GM19238 (cell line): Measurements from ENCODE around the gene PRTN3.

Source experiments
- DNase-seq: peaks from one replicate; pipeline ENCODE4 v3.0.0; 2011; ENCODE audit warnings: low spot score; ENCODE audit not compliant: insufficient read length

PRTN3 gene

GRCh38 chr19:840519-841206 is at the start of gene PRTN3:
TSS of gene PRTN3 (plus strand) at chr19:840999. CDS start at chr19:841009, 10 bp downstream.
- no peak for DNase-seq

GRCh38 chr19:791007-791566 is 49.7 kb upstream of the PRTN3 start:
- DNase-seq, result no peak

DNA sequence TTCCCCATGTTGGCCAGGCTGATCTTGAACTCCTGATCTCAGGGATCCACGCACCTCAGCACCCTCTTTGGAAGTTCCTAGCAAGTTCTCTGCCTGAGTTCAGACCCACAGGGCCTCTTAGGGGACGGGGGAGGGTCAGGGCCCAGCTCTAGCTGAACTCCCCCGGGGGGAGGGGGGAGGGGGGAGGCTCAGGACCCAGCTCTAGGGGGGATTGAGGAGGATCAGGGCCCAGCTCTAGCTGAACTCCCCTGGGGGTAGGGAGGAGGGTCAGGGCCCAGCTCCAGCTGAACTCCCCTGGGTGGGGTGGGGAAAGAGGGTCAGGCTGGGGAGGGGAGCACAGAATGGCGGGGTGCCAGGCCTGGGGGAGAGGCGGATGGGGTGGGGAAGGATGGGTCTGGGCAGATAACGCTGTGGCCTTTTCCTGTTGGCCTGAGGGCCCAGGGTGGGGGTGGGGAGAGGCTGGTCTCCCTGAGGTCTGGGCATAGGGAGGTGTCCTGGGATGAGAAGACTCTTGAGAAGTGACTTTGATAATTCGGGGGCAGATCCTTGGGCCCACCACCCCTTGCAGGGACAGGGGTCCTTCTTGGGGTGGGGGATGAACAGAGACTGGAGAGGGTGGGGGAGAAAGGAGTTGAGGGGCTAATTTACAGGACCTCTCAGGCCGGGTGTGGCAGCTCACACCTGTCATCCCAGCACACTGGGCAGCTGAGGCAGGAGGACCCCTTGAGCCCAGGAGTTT is 49.1 kb upstream of the PRTN3 start:
- no peak for DNase-seq

- no peak for DNase-seq
These were observed 48.4 kb upstream of the PRTN3 start for GRCh38 chr19:792306-792885.

DNA sequence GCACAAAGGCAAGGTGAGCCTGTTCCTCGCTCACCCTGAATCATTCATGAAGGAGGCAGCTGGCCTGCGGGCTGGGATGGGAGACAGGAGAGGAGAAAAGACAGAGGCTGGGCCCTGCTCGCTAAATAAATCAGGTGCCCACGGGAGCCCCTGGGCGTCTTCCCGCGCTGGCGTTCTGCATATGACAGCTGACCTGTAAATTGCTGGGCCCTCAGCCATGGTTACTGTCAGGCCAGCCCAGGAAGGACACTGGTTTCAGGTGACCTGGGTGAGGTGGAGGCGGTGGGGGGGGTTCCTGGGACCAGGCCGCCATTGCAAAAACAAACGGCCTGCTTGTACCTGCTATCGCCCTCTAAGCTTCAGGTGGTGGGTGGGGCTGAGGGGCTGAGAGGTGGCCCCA is 47.0 kb upstream of the PRTN3 start:
- no peak for DNase-seq

DNA sequence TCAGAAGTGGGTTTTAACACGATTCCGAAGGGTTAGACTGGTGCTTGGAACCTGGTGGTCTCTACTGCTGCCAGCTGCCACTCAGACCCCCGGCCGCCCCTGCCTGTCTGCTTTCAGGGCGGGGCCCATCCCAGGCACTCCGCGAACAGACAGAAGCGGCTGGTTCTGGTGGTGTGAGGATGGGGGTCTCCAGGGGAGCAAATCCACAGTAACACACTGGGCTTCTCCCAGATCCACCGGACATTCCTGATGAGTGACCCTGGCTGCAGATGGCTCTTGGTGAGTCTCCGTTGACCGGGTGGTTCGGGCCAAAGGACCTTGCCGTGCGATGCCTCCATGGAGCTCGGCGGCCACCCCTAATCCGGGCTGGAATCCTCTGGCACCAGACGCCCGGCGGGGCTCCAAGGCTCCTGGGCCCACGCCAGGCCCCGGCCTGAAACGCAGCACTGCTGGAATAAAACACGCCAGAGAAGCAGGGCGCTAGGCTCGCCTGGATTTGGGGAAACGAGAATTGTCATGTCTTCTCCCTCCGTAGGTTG is 45.7 kb upstream of the PRTN3 start:
- no peak for DNase-seq

DNA sequence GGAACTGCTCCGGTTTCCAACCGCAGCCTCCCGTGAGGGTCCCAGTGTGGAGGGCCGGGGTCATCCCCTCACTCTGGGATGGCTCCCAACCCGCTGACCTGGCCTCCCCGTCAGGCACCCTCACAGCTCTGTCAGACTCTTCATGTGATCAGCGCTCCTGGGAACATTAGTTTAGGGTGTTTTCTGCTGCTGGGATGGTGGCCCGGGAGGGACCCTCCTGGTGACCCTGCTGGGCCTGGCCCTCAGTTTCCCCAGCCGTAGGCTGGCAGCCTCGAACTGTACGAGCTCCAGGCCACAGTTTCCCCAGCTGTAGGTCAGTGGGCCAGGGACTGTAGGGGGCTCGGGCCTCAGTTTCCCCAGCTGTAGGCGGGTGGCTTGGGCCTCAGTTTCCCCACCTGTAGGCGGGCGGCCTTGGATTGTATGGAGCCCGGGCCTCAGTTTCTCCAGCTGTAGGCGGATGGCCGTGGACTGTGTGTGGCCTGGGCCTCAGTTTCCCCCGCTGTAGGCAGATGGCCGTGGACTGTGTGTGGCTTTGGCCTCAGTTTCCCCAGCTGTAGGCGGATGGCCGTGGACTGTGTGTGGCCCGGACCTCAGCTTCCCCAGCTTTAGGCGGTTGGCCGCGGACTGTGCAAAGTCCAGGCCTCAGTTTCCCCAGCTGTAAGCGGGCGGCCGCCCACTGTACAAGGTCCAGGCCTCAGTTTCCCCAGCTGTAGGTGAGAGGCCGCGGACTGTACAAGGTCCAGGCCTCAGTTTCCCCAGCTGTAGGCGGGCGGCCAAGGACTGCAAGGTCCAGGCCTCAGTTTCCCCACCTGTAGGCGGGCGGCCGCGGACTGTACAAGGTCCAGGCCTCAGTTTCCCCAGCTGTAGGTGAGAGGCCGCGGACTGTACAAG is 44.9 kb upstream of the PRTN3 start:
- no peak for DNase-seq

- peak; percentile 99 for DNase-seq
These were observed 43.9 kb upstream of the PRTN3 start, which contains the start of gene PTBP1 for GRCh38 chr19:796692-797527. TSS of gene PTBP1 (plus strand) at chr19:797452. CDS start at chr19:797498, 46 bp downstream.

DNA sequence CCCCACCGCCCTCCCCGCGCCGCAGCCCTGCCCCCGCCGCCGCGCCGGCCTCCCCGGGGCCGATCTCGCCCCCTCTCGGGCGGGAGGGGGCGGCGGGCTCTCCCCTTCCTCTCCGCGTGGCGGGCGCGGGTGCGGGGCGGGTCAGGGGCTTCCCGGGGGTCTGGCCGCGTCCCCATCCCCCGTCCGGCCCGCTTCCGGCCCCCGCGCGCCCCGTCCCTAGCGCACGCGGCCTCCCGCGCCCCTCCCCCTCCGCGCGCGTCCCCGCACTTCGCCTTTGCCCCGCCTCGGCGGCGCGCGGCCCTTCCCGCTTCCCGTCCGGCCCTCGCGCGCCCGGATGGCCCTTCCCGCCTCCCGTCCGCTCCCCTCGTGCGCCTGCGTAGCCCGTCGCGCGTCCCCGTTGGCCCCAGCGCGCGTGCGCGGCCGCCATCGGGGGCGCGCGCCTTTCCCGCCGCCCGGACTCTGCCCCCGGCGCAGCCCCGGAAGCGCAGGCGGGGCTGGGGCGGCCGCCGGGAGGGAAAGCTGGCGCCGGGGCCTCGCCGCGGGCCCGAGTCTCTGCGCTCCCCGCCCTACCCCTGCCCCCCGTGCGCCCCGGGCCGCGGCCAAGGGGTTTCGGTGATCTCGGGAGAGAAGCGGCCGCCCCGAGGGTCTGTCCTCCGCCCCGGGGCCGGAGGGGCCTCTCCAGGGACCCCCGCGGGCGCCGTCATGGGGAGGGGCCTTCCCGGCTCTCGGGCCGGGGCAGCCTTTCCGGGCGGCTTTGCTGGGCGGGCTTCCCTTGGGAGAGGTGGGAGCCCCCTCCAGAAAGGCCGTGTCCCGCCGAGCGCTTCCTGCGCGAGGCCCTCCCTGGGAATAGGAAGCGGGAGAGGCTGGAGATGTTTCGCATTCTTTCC is 43.0 kb upstream of the PRTN3 start:
- DNase-seq, result peak; percentile 100

DNA sequence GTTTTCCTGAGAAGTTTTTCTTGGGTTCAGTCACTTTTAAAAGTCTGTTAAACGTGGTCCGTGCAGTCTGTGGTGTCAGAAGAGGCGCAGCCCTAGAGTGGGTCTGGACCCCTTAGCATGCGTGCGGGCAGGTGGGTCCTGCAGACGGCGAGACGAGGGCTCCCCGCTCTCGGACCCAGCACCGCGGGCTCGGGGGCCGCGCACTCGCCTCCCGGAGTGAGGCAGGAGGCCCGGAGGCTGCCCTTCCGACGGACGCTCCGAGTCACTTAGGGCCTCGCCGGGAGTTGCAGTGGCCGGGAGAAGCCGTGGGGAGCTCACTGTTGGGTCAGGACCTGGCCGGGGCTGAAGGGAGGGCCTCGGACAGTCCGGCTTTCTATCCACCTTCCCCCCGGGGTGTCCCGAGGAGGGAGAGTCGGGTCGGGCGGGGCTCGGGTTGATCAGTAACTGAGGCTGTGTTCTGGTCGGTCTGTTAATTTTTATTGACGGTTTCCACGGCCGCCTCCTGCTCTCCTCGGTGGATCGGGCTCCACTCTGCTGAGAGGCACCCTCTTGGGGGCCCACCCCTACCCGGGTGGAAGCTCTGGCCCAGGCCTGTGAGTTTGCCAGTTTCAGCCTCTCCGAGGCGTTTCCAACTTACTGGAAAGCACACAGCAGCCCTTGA is 42.3 kb upstream of the PRTN3 start:
- DNase-seq, result no peak

GRCh38 chr19:799076-799881 is 41.5 kb upstream of the PRTN3 start:
- DNase-seq, result no peak

- no peak for DNase-seq
These were observed 40.3 kb upstream of the PRTN3 start for GRCh38 chr19:800360-801029.

- DNase-seq, result no peak
These were observed 39.6 kb upstream of the PRTN3 start for GRCh38 chr19:801030-801860.

DNA sequence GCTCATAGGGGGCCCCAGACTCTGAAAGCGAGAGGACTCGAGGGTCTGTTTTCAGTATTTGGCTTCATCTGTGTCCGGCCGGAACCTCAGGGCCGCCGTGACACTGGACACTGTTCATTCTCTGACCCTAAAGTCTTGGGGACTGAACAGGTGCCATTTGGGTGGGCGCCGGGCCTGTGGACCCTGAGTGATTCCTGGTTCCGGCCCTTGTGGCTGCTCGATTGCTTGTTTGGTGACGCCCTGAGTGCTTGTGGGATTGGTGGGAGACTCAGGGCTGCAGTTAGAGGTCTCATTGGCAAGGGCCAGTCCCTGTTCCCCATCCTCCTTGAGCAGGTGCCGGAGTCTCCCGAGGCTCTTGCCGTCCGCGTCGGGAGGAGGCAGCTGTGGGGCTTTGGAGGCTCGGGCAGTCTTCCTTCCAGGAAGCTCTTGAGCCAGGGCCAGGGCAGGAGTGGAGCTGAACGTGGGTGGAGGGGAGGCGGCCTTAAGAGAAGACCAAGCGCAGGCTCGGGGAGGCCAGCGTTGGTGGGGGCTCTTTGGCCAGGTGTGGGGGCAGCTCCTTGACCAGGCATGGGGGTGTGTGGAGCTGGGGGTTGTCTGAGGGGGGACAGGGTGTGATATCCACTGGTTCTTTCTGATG is 38.8 kb upstream of the PRTN3 start:
- no peak for DNase-seq

DNA sequence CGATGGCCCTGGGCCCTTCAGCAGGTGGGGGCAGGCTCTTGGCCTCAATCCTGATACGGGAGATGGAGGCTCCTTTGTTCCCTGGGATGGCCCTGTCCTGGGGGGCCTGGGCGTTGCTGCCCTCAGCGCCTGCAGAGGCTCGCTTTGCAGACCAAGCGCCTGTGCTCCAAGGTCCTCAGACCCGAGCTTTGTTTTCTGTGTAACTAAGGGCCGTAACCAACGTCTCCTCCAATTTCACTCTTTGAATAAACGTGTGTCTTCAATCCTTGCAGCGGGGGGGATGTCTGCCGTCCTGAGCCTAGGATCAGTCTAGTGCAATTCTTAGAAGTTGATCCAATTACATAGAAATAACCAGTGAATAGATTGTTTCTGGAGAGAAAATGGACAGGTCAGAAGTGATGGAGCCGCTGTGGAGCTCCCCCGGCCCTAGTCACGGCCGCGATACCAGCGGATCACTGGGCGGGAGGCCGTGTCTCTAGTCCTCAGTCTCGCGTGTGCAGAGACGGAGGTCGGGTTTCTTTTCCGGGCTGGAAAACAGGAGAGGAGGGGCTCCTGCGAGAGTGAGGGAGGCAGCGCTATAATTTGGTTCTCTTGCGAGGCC is 38.2 kb upstream of the PRTN3 start:
- no peak for DNase-seq
